ENCODE measurements around the gene C1QB. TPM values are rescaled to one million over a fixed set of nuclear protein-coding genes. Genes with fewer than 3 reads are reported as not detected.

C1QB gene
- total RNA-seq, 1 experiment from 2014 or later: not detected

GRCh38 chr1:22676916-22677583 lies 24.0 kb downstream of the C1QB start:
- Mint-ChIP-seq H3K36me3 (ENCODE audit: insufficient read depth, unreplicated experiment) (no peaks in the 10 kb centered on the region), H3K9me3 (ENCODE audit: unreplicated experiment) (no peaks in the 10 kb centered on the region), H3K4me3 (ENCODE audit: unreplicated experiment) (no peak overlapping the region), H3K27me3 (ENCODE audit: insufficient read depth, unreplicated experiment) (no peaks in the 10 kb centered on the region), H3K27ac (ENCODE audit: unreplicated experiment) (no peak overlapping the region), H3K4me1 (ENCODE audit: low read depth, unreplicated experiment) (no peaks in the 10 kb centered on the region)
- DNase-seq: no peak
- no peaks in the 10 kb centered on the region for H3K9me3 ChIP-seq
- no peak overlapping the region for H3K4me3 ChIP-seq (ENCODE audit: low read depth, low read length)
- ChIA-PET POLR2A (no interaction called here), CTCF (no interaction called here)
- no peak for TF ChIP-seq CTCF (IDR thresholded peaks at IDR 0.05; ENCODE audit: insufficient read depth in 1 of 2, low read depth in 1 of 2, low read length in 1 of 2, severe bottlenecking in 1 of 2, unreplicated experiment in 1 of 2)
- H3K4me1 ChIP-seq: no peaks in the 10 kb centered on the region
- intact Hi-C loops (cut with micrococcal nuclease; ENCODE audit: unreplicated experiment): no loop called here
- no peaks in the 10 kb centered on the region for H3K36me3 ChIP-seq (ENCODE audit: control insufficient read depth, insufficient read depth, low read length)
- BruUV-seq (replicated peaks): no TSS peak
- no peaks in the 10 kb centered on the region for H3K27me3 ChIP-seq (replicated peaks; ENCODE audit: control insufficient read depth, insufficient read depth, low read length)

GRCh38 chr1:22677931-22678896 lies 25.2 kb downstream of the C1QB start:
- no TSS peak for BruUV-seq (replicated peaks)
- H3K36me3 ChIP-seq (ENCODE audit: control insufficient read depth, insufficient read depth, low read length): no peaks in the 10 kb centered on the region
- no peaks in the 10 kb centered on the region for H3K4me1 ChIP-seq

More at GRCh38 chr1:22677931-22678896, 25.2 kb downstream of the C1QB start:
- Histone ChIP-seq H3K4me3 (ENCODE audit: low read depth, low read length) (no peak overlapping the region), H3K27me3 (replicated peaks; ENCODE audit: control insufficient read depth, insufficient read depth, low read length) (no peaks in the 10 kb centered on the region), H3K9me3 (no peaks in the 10 kb centered on the region)
- H3K9me3 Mint-ChIP-seq (ENCODE audit: unreplicated experiment): no peaks in the 10 kb centered on the region
- DNase-seq: no peak
- ChIA-PET POLR2A (no interaction called here), CTCF (no interaction called here)
- intact Hi-C loops (cut with micrococcal nuclease; ENCODE audit: unreplicated experiment): no loop called here
- H3K27me3 Mint-ChIP-seq (ENCODE audit: insufficient read depth, unreplicated experiment): no peaks in the 10 kb centered on the region
- H3K27ac Mint-ChIP-seq (ENCODE audit: unreplicated experiment): no peak overlapping the region
- H3K4me3 Mint-ChIP-seq (ENCODE audit: unreplicated experiment): no peak overlapping the region
- H3K4me1 Mint-ChIP-seq (ENCODE audit: low read depth, unreplicated experiment): no peaks in the 10 kb centered on the region
- TF ChIP-seq CTCF (IDR thresholded peaks at IDR 0.05; ENCODE audit: insufficient read depth in 1 of 2, low read depth in 1 of 2, low read length in 1 of 2, severe bottlenecking in 1 of 2, unreplicated experiment in 1 of 2): no peak
- no peaks in the 10 kb centered on the region for H3K36me3 Mint-ChIP-seq (ENCODE audit: insufficient read depth, unreplicated experiment)

Data from Caco-2 (cell line).